ENCODE data around the gene SERINC5.
"Not testable (repeated sequence)": the region's sequence is repeated elsewhere in the genome, so short reads cannot be mapped to it uniquely, and the experiment has no call there.

Gene SERINC5

DNA sequence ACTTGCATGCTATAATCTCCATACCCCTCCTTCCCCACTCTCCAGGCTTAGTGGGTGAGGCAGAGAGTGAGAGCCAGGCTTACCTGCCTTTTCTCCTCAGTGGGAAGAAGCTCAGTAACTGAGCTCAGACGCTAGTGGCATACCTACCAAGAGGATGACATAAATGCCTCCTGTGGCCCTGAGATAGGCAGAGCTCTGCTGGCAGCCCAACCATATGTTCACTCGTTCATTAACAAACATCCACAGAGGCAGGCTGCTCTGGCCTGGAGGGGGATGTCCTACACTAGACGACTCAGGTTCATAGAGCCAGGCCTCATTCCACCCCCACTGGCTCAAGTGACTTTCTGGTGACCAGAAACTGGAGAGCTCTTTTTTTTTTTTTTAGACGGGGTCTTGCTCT, 139.4 kb downstream of the SERINC5 start:
- H3K27ac ChIP-seq (ENCODE audit: low read length), result no peak overlapping the region
- TF ChIP-seq, protein P1, sequence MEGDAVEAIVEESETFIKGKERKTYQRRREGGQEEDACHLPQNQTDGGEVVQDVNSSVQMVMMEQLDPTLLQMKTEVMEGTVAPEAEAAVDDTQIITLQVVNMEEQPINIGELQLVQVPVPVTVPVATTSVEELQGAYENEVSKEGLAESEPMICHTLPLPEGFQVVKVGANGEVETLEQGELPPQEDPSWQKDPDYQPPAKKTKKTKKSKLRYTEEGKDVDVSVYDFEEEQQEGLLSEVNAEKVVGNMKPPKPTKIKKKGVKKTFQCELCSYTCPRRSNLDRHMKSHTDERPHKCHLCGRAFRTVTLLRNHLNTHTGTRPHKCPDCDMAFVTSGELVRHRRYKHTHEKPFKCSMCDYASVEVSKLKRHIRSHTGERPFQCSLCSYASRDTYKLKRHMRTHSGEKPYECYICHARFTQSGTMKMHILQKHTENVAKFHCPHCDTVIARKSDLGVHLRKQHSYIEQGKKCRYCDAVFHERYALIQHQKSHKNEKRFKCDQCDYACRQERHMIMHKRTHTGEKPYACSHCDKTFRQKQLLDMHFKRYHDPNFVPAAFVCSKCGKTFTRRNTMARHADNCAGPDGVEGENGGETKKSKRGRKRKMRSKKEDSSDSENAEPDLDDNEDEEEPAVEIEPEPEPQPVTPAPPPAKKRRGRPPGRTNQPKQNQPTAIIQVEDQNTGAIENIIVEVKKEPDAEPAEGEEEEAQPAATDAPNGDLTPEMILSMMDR (IDR thresholded peaks at IDR 0.05; ENCODE audit: low read length), result no peak
- TF ChIP-seq EZH2phosphoT487 (IDR thresholded peaks at IDR 0.05; ENCODE audit: low read length) (no peak), EZH2 (optimal IDR thresholded peaks at IDR 0.05; ENCODE audit: low read depth, low read length) (no peak)
- DNase-seq, result no peak

DNA sequence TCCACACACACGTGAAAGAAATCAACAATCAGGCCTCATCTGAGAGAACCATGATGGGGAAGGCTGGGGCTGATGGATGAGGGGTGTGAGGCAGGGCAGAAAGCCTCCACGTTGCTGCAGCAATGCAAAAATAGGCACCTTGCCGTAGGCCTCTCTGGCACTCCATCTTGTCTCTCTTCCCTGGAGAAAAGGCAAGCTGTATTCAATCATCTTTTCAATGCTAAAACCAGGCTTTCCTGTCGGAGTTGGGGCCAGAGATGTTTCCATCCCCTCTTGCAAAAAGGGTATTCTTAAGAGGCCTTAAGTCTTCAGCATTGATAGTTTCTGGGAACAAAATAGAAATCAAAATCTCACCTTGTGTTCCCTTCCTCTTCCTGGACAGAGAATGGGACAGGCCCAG, 139.8 kb downstream of the SERINC5 start:
- no peak overlapping the region for H3K9ac ChIP-seq (ENCODE audit: low read length)

More for the DNA sequence above, 139.4 kb downstream of the SERINC5 start:
- Histone ChIP-seq H3K4me3 (ENCODE audit: low read length) (no peak overlapping the region), H3K4me1 (ENCODE audit: low read length) (no peaks in the 10 kb centered on the region), H3K9me2 (replicated peaks; ENCODE audit: insufficient read depth, low read length) (no peaks in the 10 kb centered on the region), H3K36me3 (replicated peaks; ENCODE audit: insufficient read depth, low read length) (no peaks in the 10 kb centered on the region), H4K20me1 (ENCODE audit: insufficient read depth, low read length) (no peaks in the 10 kb centered on the region), H3F3A (ENCODE audit: insufficient read depth, low read length) (no peaks in the 10 kb centered on the region), H3K4me2 (ENCODE audit: low read depth, low read length) (no peak overlapping the region), H3K79me2 (ENCODE audit: low read length) (no peaks in the 10 kb centered on the region), H3K9me3 (replicated peaks; ENCODE audit: insufficient read depth, low read length) (no peaks in the 10 kb centered on the region), H3K27me3 (replicated peaks; ENCODE audit: insufficient read depth, low read length) (no peaks in the 10 kb centered on the region), H2AFZ (ENCODE audit: low read length) (no peak overlapping the region), H3K9ac (ENCODE audit: low read length) (no peak overlapping the region)

DNA sequence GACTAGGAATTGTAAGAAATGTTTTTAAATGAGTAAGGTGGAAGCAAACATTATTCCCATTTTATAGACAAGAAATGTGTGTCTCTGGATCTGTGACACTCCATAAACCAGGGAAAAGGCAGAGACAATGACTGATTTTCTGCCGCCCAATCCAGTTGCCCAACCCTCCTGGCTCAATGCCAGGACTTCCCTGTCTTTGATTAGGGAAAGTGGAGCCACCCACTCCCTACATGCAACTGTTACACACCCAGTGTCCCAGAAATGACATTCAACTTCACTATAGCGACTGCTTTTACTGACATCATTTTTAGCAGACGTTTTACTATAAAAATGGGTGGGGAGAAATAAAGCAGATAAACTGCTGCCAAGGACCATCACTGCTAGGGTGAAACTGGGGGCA, 141.0 kb downstream of the SERINC5 start:
- H3K4me1 ChIP-seq (ENCODE audit: low read length), result no peaks in the 10 kb centered on the region
- no peaks in the 10 kb centered on the region for H3F3A ChIP-seq (ENCODE audit: insufficient read depth, low read length)
- no peak overlapping the region for H3K4me3 ChIP-seq (ENCODE audit: low read length)
- H4K20me1 ChIP-seq (ENCODE audit: insufficient read depth, low read length), result no peaks in the 10 kb centered on the region
- no peak overlapping the region for H3K4me2 ChIP-seq (ENCODE audit: low read depth, low read length)
- no peak overlapping the region for H3K27ac ChIP-seq (ENCODE audit: low read length)
- no peak for TF ChIP-seq EZH2phosphoT487 (IDR thresholded peaks at IDR 0.05; ENCODE audit: low read length)
- TF ChIP-seq, protein P1 (IDR thresholded peaks at IDR 0.05; ENCODE audit: low read length), result no peak
- TF ChIP-seq EZH2 (optimal IDR thresholded peaks at IDR 0.05; ENCODE audit: low read depth, low read length), result no peak
- no peaks in the 10 kb centered on the region for H3K9me2 ChIP-seq (replicated peaks; ENCODE audit: insufficient read depth, low read length)
- H3K79me2 ChIP-seq (ENCODE audit: low read length), result no peaks in the 10 kb centered on the region
- no peaks in the 10 kb centered on the region for H3K36me3 ChIP-seq (replicated peaks; ENCODE audit: insufficient read depth, low read length)
- no peaks in the 10 kb centered on the region for H3K27me3 ChIP-seq (replicated peaks; ENCODE audit: insufficient read depth, low read length)
- H2AFZ ChIP-seq (ENCODE audit: low read length), result no peak overlapping the region
- DNase-seq, result no peak
- H3K9me3 ChIP-seq (replicated peaks; ENCODE audit: insufficient read depth, low read length), result no peaks in the 10 kb centered on the region
- H3K9ac ChIP-seq (ENCODE audit: low read length), result no peak overlapping the region

More for the DNA sequence above, 139.8 kb downstream of the SERINC5 start:
- DNase-seq, result no peak
- Histone ChIP-seq H4K20me1 (ENCODE audit: insufficient read depth, low read length) (no peaks in the 10 kb centered on the region), H3K4me2 (ENCODE audit: low read depth, low read length) (no peak overlapping the region), H2AFZ (ENCODE audit: low read length) (no peak overlapping the region), H3F3A (ENCODE audit: insufficient read depth, low read length) (no peaks in the 10 kb centered on the region), H3K79me2 (ENCODE audit: low read length) (no peaks in the 10 kb centered on the region), H3K4me1 (ENCODE audit: low read length) (no peaks in the 10 kb centered on the region), H3K4me3 (ENCODE audit: low read length) (no peak overlapping the region), H3K36me3 (replicated peaks; ENCODE audit: insufficient read depth, low read length) (no peaks in the 10 kb centered on the region), H3K27ac (ENCODE audit: low read length) (no peak overlapping the region), H3K9me2 (replicated peaks; ENCODE audit: insufficient read depth, low read length) (no peaks in the 10 kb centered on the region), H3K9me3 (replicated peaks; ENCODE audit: insufficient read depth, low read length) (no peaks in the 10 kb centered on the region), H3K27me3 (replicated peaks; ENCODE audit: insufficient read depth, low read length) (no peaks in the 10 kb centered on the region)
- TF ChIP-seq, protein P1 (IDR thresholded peaks at IDR 0.05; ENCODE audit: low read length), result no peak
- no peak for TF ChIP-seq EZH2 (optimal IDR thresholded peaks at IDR 0.05; ENCODE audit: low read depth, low read length)
- no peak for TF ChIP-seq EZH2phosphoT487 (IDR thresholded peaks at IDR 0.05; ENCODE audit: low read length)

DNA sequence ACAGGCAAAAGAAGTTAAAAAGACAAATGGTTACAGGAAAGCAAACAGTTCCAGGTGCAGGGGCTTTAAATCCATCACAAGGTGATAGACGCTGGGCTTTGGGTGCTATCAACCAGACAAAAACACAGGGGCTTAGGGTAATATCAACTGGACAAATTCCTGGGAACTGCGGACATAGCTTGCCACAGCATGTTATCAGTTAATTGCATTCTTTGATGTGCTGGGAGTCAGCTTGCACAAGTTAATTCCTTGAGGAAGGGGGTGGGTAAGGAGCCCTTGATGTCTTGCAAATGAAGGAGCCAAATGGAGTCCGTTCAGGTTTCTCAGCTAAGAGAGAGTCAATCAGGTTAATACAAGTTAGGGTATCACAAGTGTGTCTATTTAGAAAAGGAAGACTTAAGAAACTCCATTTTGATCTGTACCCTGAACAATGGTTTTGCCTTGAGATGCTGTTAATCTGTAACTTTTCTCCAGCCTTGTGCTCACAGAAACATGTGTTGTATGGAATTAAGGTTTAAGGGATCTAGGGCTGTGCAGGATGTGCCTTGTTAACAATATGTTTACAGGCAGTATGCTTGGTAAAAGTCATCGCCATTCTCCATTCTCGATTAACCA, 144.4 kb downstream of the SERINC5 start:
- H3K4me3 ChIP-seq (ENCODE audit: low read length); H3K27ac ChIP-seq (ENCODE audit: low read length); H3K79me2 ChIP-seq (ENCODE audit: low read length); H3K9me3 ChIP-seq (replicated peaks; ENCODE audit: insufficient read depth, low read length); H4K20me1 ChIP-seq (ENCODE audit: insufficient read depth, low read length); H3K9me2 ChIP-seq (replicated peaks; ENCODE audit: insufficient read depth, low read length); H3K4me1 ChIP-seq (ENCODE audit: low read length); H3K27me3 ChIP-seq (replicated peaks; ENCODE audit: insufficient read depth, low read length); DNase-seq; H2AFZ ChIP-seq (ENCODE audit: low read length); H3F3A ChIP-seq (ENCODE audit: insufficient read depth, low read length); H3K36me3 ChIP-seq (replicated peaks; ENCODE audit: insufficient read depth, low read length); H3K4me2 ChIP-seq (ENCODE audit: low read depth, low read length); H3K9ac ChIP-seq (ENCODE audit: low read length): not testable (repeated sequence)

Measured in MM.1S (cell line).